ENCODE data around the gene CBFA2T3.

Gene CBFA2T3

DNA sequence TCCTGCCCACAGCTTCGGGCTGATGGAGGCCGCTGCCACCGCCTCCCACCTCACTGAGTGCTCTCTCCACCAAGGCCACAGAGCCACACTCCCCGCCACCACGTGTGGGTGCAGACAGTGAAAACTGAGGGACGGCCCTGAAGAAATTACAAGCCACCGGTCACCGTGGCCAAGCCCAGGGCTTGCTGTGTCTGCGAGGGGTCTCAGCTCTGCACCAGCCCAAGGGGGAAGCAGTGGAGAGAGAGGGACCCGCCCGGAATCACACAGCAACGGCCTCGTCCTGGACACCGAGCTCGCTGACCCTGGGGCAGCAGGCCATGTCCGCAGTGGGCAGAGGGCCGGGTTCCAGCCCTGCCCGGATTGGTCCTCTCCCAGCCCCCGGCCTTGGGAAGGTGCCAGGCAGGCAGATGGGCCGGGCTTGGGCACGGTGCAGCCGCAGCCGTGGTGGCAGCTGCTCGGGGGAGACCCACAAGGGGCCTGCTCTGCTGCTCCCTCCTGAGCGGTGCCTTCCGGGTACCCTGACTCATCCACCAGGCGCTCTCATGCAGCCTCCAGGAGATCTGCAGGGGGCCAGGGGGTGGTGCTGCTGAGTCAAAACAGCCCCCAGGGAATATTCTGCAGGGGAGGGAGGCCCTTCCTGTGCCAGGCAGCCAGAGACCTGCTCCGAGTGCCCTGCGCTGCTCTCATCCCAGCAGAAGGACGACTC lies 52.0 kb downstream of the CBFA2T3 start:
- no peaks in the 10 kb centered on the region for H3K4me1 ChIP-seq
- no peak overlapping the region for H2AFZ ChIP-seq
- H3K27ac ChIP-seq: no peak overlapping the region
- H3K9me3 ChIP-seq (ENCODE audit: control insufficient read depth, low read length): no peaks in the 10 kb centered on the region
- no peak overlapping the region for H3K4me2 ChIP-seq (ENCODE audit: low read length)
- no peaks in the 10 kb centered on the region for H3K36me3 ChIP-seq (ENCODE audit: control insufficient read depth, insufficient read depth, low read length)
- H3K9ac ChIP-seq: no peak overlapping the region
- H3K4me3 ChIP-seq (ENCODE audit: low read depth, low read length): no peak overlapping the region
- no peaks in the 10 kb centered on the region for H3K27me3 ChIP-seq (ENCODE audit: control insufficient read depth, insufficient read depth, low read length)
- TF ChIP-seq, protein P1, sequence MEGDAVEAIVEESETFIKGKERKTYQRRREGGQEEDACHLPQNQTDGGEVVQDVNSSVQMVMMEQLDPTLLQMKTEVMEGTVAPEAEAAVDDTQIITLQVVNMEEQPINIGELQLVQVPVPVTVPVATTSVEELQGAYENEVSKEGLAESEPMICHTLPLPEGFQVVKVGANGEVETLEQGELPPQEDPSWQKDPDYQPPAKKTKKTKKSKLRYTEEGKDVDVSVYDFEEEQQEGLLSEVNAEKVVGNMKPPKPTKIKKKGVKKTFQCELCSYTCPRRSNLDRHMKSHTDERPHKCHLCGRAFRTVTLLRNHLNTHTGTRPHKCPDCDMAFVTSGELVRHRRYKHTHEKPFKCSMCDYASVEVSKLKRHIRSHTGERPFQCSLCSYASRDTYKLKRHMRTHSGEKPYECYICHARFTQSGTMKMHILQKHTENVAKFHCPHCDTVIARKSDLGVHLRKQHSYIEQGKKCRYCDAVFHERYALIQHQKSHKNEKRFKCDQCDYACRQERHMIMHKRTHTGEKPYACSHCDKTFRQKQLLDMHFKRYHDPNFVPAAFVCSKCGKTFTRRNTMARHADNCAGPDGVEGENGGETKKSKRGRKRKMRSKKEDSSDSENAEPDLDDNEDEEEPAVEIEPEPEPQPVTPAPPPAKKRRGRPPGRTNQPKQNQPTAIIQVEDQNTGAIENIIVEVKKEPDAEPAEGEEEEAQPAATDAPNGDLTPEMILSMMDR (IDR thresholded peaks at IDR 0.05): no peak
- H3K79me2 ChIP-seq: no peaks in the 10 kb centered on the region

DNA sequence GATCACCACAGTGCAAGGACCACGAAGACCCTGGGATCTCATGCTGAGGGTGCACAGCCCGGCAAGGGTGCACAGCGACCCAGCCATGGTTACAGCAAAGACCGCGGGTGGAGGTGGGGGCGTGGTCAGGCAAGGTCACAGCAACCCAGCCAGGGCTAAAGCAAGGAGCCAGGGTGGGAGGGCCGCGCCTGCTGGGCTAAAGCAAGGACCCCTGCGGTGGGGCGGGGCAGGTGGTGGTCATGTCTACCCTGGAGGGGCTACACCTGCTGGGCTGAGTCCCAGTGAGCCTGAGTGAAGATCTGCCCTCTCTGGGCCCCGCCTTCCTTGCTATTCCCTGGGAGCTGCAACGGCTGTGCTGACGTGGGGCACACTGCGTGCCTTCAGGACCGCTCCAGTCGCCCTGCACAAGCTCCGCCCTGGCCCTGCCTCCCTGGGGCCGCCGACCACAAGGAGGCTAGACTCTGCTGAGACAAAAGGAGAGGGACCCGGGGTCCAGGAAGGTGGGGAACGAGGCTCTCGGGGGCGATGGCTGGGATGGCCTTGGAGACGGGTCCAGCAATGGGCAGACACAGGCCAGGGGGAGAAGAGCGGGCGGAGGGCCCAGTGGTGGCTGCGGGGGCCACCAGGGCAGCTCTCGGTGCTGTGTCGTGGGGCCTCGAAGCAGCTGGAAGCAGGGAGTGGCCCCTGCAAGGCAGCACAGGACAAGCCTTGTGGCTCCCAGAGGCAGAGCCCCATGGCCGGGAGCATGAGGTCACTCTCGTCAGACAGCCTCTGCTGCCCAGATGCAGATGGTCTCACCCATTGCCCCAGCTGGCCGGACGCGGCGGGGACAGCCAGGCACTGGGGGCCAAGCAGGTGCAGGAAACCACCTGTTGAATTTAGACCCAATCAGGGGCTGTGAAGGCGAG lies 52.8 kb downstream of the CBFA2T3 start:
- Histone ChIP-seq H3K27me3 (ENCODE audit: control insufficient read depth, insufficient read depth, low read length) (no peaks in the 10 kb centered on the region), H3K9me3 (ENCODE audit: control insufficient read depth, low read length) (no peaks in the 10 kb centered on the region), H2AFZ (no peak overlapping the region), H3K9ac (no peak overlapping the region), H3K4me3 (ENCODE audit: low read depth, low read length) (no peak overlapping the region), H3K79me2 (no peaks in the 10 kb centered on the region), H3K27ac (no peak overlapping the region), H3K36me3 (ENCODE audit: control insufficient read depth, insufficient read depth, low read length) (no peaks in the 10 kb centered on the region), H3K4me1 (no peaks in the 10 kb centered on the region), H3K4me2 (ENCODE audit: low read length) (no peak overlapping the region)
- TF ChIP-seq, protein P1 (IDR thresholded peaks at IDR 0.05): no peak

DNA sequence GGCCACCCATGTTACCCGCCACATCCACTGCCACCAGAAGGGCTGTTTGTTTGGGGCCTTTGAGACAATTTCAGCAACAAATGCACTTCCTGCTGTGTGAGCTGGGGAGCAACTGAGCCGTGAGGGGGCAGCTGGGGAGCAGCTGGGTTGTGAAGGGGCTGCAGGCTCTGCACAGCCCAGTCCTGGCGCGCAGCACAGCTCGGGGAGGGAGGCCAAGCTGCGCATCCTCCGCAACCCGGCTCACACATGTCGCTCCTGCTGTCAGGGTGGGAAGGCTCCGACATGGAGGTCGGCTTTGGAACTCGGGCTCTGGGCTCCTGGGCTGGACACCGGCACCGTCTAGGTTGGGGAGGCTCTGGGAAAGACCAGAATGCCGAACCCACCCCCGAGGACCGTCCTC lies 53.6 kb downstream of the CBFA2T3 start:
- Histone ChIP-seq H3K27ac (no peak overlapping the region), H3K4me2 (ENCODE audit: low read length) (no peak overlapping the region), H3K79me2 (no peaks in the 10 kb centered on the region), H3K9me3 (ENCODE audit: control insufficient read depth, low read length) (no peaks in the 10 kb centered on the region), H3K27me3 (ENCODE audit: control insufficient read depth, insufficient read depth, low read length) (no peaks in the 10 kb centered on the region), H3K4me1 (no peaks in the 10 kb centered on the region), H3K36me3 (ENCODE audit: control insufficient read depth, insufficient read depth, low read length) (no peaks in the 10 kb centered on the region), H3K4me3 (ENCODE audit: low read depth, low read length) (no peak overlapping the region), H2AFZ (no peak overlapping the region), H3K9ac (no peak overlapping the region)
- TF ChIP-seq, protein P1 (IDR thresholded peaks at IDR 0.05): no peak

- Histone ChIP-seq H3K4me3 (ENCODE audit: low read depth, low read length) (no peak overlapping the region), H3K4me1 (no peaks in the 10 kb centered on the region), H2AFZ (no peak overlapping the region), H3K27ac (peak overlapping the region; percentile 44), H3K9ac (no peak overlapping the region), H3K36me3 (ENCODE audit: control insufficient read depth, insufficient read depth, low read length) (no peaks in the 10 kb centered on the region), H3K9me3 (ENCODE audit: control insufficient read depth, low read length) (no peaks in the 10 kb centered on the region), H3K79me2 (no peaks in the 10 kb centered on the region), H3K4me2 (ENCODE audit: low read length) (no peak overlapping the region), H3K27me3 (ENCODE audit: control insufficient read depth, insufficient read depth, low read length) (no peaks in the 10 kb centered on the region)
- TF ChIP-seq, protein P1 (IDR thresholded peaks at IDR 0.05): no peak
Observed at GRCh38 chr16:88922826-88923410, 54.1 kb downstream of the CBFA2T3 start.

Measured in parathyroid adenoma (tissue), 2 donors.